Keratinocyte (primary cell): ENCODE measurements around the gene OR4K14.

Experiments used
- EZH2 ChIP-seq: IDR thresholded peaks from one replicate; pipeline ENCODE4 v1.6.1; 2012; ENCODE audit warnings: inconsistent platforms, mild to moderate bottlenecking, low read length, moderate library complexity
- TF ChIP-seq, protein P1 (sequence below), 3 experiments: IDR thresholded peaks in 1 of 3; conservative IDR thresholded peaks in 1 of 3; optimal IDR thresholded peaks in 1 of 3; 2 replicates in 2 of 3; 3 replicates in 1 of 3; pipeline versions ENCODE3 to v1.5.1; 2011; ENCODE audit warnings: low read length in 3 of 3, mild to moderate bottlenecking in 3 of 3, moderate library complexity in 2 of 3, control low read depth in 1 of 3, inconsistent platforms in 1 of 3; ENCODE audit not compliant: insufficient read depth in 2 of 3; ENCODE audit errors: extremely low read depth in 1 of 3

DNA sequence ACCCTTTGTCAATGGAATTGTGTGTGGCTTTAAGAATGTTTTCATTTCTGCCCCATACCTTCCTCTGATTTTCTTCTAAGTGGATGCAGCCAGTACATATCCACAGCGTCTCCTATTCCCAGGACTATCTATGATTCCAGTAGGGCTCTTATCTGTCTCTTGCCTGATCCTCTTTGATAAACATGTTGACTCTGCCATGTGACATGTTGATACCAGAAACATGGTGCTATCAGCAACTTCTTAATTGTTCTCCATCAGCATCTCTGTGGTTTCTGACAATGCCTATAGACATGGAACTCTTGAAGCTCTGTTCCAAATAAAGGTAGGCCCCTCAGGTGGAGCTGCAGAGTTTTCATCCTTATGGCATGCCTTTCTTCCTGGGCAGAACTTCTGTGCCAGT, 29.1 kb upstream of the OR4K14 start:
- TF ChIP-seq, protein P1, sequence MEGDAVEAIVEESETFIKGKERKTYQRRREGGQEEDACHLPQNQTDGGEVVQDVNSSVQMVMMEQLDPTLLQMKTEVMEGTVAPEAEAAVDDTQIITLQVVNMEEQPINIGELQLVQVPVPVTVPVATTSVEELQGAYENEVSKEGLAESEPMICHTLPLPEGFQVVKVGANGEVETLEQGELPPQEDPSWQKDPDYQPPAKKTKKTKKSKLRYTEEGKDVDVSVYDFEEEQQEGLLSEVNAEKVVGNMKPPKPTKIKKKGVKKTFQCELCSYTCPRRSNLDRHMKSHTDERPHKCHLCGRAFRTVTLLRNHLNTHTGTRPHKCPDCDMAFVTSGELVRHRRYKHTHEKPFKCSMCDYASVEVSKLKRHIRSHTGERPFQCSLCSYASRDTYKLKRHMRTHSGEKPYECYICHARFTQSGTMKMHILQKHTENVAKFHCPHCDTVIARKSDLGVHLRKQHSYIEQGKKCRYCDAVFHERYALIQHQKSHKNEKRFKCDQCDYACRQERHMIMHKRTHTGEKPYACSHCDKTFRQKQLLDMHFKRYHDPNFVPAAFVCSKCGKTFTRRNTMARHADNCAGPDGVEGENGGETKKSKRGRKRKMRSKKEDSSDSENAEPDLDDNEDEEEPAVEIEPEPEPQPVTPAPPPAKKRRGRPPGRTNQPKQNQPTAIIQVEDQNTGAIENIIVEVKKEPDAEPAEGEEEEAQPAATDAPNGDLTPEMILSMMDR (optimal IDR thresholded peaks at IDR 0.05 in 1 of 3, IDR thresholded peaks at IDR 0.05 in 1 of 3, conservative IDR thresholded peaks at IDR 0.05 in 1 of 3; ENCODE audit: extremely low read depth in 1 of 3, insufficient read depth in 2 of 3, low read length in 3 of 3): no peak
- no peak for TF ChIP-seq EZH2
